ENCODE data around the gene GFI1.

DNA sequence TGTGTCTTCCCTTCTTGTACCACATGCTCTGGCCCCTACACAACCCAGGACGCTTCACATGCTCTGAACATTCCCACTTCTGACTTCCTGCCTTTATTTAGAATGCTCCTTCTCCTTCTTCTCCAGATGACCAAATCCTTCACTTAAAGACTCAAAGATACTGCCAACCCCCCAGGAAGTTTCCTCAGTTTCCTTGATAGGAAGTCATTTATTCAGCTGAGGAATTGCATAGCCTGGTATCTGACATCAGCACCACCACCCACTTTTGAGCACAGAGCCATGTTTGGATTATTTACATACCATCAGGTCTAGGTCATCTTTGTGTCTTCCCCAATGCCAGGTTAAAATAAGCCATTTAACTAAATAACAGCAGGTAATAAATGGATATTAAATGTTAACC lies 42.4 kb downstream of the GFI1 start:
- TF ChIP-seq POLR2A (IDR thresholded peaks at IDR 0.05; ENCODE audit: low read length) (no peak), GATA1 (IDR thresholded peaks at IDR 0.05; ENCODE audit: low read depth, low read length) (no peak)

All from erythroblast (primary cell).